Fibroblast of pulmonary artery (primary cell): ENCODE results near the gene PGC.

Source experiments
- DNase-seq: peaks from one replicate; pipeline ENCODE4 v3.0.0-alpha.2; 2010; ENCODE audit warnings: low read depth
- H3K4me3 ChIP-seq: replicated peaks from 2 replicates; pipeline ENCODE4 v1.5.1; 2011; ENCODE audit warnings: low read depth, mild to moderate bottlenecking, control low read depth, low read length, moderate library complexity
- CTCF ChIP-seq: IDR thresholded peaks from 2 replicates; pipeline ENCODE4 v1.5.1; 2011; ENCODE audit warnings: mild to moderate bottlenecking, control low read depth, low read length, inconsistent platforms; ENCODE audit errors: missing control alignments

PGC gene

GRCh38 chr6:41787219-41787917 is 40.2 kb upstream of the PGC start, which contains the start of gene TOMM6:
Gene TOMM6 (plus strand): TSS chr6:41787694. CDS start chr6:41787698, 4 bp downstream.
- peak; percentile 57 for TF ChIP-seq CTCF
- peak within 1 kb of the TSS; percentile 100 for H3K4me3 ChIP-seq
- peak; percentile 96 for DNase-seq

- TF ChIP-seq CTCF = peak; percentile 23
- peak; percentile 73 for DNase-seq
- H3K4me3 ChIP-seq = peak overlapping the region; percentile 100
These were observed 39.4 kb upstream of the PGC start for GRCh38 chr6:41786451-41787218.

- peak; percentile 29 for DNase-seq
- peak overlapping the region; percentile 100 for H3K4me3 ChIP-seq
- TF ChIP-seq CTCF = no peak
These were observed 38.7 kb upstream of the PGC start for GRCh38 chr6:41785689-41786450.

GRCh38 chr6:41785254-41785653 is 38.1 kb upstream of the PGC start:
- H3K4me3 ChIP-seq = no peak overlapping the region
- TF ChIP-seq CTCF = no peak

GRCh38 chr6:41784581-41785171 is 37.5 kb upstream of the PGC start:
- TF ChIP-seq CTCF = no peak
- DNase-seq = no peak
- H3K4me3 ChIP-seq = no peak overlapping the region

More at GRCh38 chr6:41785254-41785653, 38.1 kb upstream of the PGC start:
- DNase-seq = no peak

GRCh38 chr6:41783106-41783780 is 36.0 kb upstream of the PGC start:
- H3K4me3 ChIP-seq = no peak overlapping the region
- TF ChIP-seq CTCF = no peak
- DNase-seq = no peak
